Gastroesophageal sphincter (tissue), 3 donors: Measurements from ENCODE around the gene FTCD.

ENCODE experiments used
- EP300 ChIP-seq: sonication (generic); formaldehyde crosslinking; IDR thresholded peaks from one replicate; pipeline ENCODE4 v1.6.1; 2017; ENCODE audit warnings: antibody characterized with exemption, mild to moderate bottlenecking
- POLR2A ChIP-seq, 2 donors: fragments of 450-650 bp; IDR thresholded peaks; one replicate each; pipeline ENCODE4 v1.6.1; 2017; ENCODE audit warnings: antibody characterized with exemption in 2 of 2, mild to moderate bottlenecking in 2 of 2, moderate library complexity in 1 of 2
- POLR2AphosphoS5 ChIP-seq: sonication (generic); formaldehyde crosslinking; IDR thresholded peaks from one replicate; pipeline ENCODE4 v1.6.1; 2017; ENCODE audit warnings: antibody characterized with exemption
- TF ChIP-seq, protein P1 (sequence below), 4 experiments: fragments of 200-600 bp in 2 of 4; fragments of 450-650 bp in 2 of 4; sonication (generic) in 1 of 4; IDR thresholded peaks; one replicate each; pipeline ENCODE4 v1.5.1; 2017 to 2019; ENCODE audit warnings: antibody characterized with exemption in 4 of 4, mild to moderate bottlenecking in 2 of 4, moderate library complexity in 2 of 4

DNA sequence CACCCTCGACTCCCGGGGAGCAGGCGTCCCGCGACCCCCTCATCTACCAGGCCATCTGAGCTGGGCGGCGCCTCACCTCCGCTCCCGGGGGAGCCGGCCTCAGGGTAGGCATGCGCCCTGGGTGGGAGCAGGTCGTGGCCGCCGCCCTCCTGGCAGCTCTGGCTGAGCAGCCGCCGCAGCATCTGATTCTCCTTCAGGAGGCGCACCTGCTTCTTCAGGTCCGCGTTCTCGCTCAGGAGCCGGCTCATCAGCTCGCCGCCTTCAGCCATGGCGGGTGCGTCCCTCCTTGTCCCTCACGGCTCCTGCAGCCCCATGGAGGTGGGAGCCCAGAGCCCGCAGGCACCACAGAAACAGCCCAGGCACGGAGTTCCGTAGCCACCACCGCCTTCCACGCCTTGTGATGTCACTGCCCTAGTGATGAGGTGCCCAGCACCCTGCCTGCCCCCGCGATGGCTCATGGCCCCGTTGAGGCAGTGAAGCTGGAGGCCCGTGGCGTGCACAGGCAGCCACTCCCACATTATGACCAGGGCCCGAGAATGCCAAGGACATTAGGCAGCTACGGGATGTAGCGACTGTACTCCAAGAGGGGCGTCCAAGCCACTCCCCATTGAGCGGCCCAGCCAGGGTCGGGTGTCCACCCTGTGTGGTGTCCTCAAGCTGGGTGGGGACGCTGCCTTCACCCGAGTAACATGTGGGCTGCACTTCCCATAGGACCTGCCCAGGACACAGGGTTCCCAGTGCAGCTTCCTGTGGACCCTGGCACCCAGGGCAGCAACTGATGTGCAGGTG, 27.4 kb upstream of the FTCD start:
- TF ChIP-seq, protein P1, sequence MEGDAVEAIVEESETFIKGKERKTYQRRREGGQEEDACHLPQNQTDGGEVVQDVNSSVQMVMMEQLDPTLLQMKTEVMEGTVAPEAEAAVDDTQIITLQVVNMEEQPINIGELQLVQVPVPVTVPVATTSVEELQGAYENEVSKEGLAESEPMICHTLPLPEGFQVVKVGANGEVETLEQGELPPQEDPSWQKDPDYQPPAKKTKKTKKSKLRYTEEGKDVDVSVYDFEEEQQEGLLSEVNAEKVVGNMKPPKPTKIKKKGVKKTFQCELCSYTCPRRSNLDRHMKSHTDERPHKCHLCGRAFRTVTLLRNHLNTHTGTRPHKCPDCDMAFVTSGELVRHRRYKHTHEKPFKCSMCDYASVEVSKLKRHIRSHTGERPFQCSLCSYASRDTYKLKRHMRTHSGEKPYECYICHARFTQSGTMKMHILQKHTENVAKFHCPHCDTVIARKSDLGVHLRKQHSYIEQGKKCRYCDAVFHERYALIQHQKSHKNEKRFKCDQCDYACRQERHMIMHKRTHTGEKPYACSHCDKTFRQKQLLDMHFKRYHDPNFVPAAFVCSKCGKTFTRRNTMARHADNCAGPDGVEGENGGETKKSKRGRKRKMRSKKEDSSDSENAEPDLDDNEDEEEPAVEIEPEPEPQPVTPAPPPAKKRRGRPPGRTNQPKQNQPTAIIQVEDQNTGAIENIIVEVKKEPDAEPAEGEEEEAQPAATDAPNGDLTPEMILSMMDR (IDR thresholded peaks at IDR 0.05): no peak
- no peak for TF ChIP-seq POLR2A (IDR thresholded peaks at IDR 0.05)
- TF ChIP-seq POLR2AphosphoS5: no peak
- TF ChIP-seq EP300: no peak
